Omental fat pad (tissue), 4 donors: ENCODE results near the gene SNAI1. TPM values are rescaled to one million over a fixed set of nuclear protein-coding genes. Genes with fewer than 3 reads are reported as not detected.
A peak's percentile ranks its signal among the peaks of the same experiment; 100 is the strongest.

Experiments used
- ATAC-seq: fragments of 150-250 bp; one replicate; pipeline ENCODE4 v1.9.1; 2016; ENCODE audit warnings: mild to moderate bottlenecking, moderate library complexity; ENCODE audit not compliant: low FRiP score
- DNase-seq: peaks from one replicate; pipeline ENCODE4 v3.0.0-alpha.2; 2019; ENCODE audit warnings: low spot score
- CTCF ChIP-seq, 3 donors: fragments of 450-650 bp; IDR thresholded peaks; one replicate each; pipeline ENCODE4 v1.5.1; 2016 to 2017; ENCODE audit warnings: antibody characterized with exemption in 3 of 3, mild to moderate bottlenecking in 3 of 3, moderate library complexity in 2 of 3
- small RNA-seq: library from RNA; depleted of rRNA; stranded (forward); fragments of <200 nt; gene quantifications from one replicate; pipeline ENCODE3, GENCODE V24; 2016
- total RNA-seq, 4 donors: library from RNA; depleted of rRNA; stranded (reverse); fragments of >200 nt; gene quantifications; one replicate each; pipeline ENCODE4 v1.1.0, GENCODE V29; 2016

SNAI1 gene
- total RNA-seq, 4 donors from 2014 or later: 3.3 to 23.8 (median 8.7) TPM

- TF ChIP-seq CTCF (IDR thresholded peaks at IDR 0.05): no peak
- DNase-seq (no peak), ATAC-seq (peak; percentile 51)
Observed at GRCh38 chr20:50034567-50035180, 51.9 kb downstream of the SNAI1 start.

- DNase-seq (no peak), ATAC-seq (no peak)
- TF ChIP-seq CTCF (IDR thresholded peaks at IDR 0.05): no peak
Observed at GRCh38 chr20:50036703-50037102, 53.9 kb downstream of the SNAI1 start.

GRCh38 chr20:50037123-50037522 is 54.3 kb downstream of the SNAI1 start:
- no peak for ATAC-seq
- TF ChIP-seq CTCF (IDR thresholded peaks at IDR 0.05): no peak
- DNase-seq: no peak

GRCh38 chr20:50037575-50037974 is 54.8 kb downstream of the SNAI1 start:
- ATAC-seq (no peak), DNase-seq (no peak)
- TF ChIP-seq CTCF (IDR thresholded peaks at IDR 0.05): no peak

- ATAC-seq (no peak), DNase-seq (no peak)
- TF ChIP-seq CTCF (IDR thresholded peaks at IDR 0.05): no peak
Observed at GRCh38 chr20:50038169-50038568, 55.4 kb downstream of the SNAI1 start.

Small RNAs within 50 kb of the gene (small RNA-seq; reads per million reads assigned to genes)
- gene RF00017: not detected
- not detected for gene RNU6-147P

Other genes with a start within 250 kb of the SNAI1 start
- 10 to 100 TPM in 3 of 4 donors, 1 to 10 TPM in 1; 8.0 to 13.3 (median 10.7) TPM for gene SLC9A8, start 170.2 kb upstream of the SNAI1 start, total RNA-seq
- 1 to 10 TPM; 3.3 to 6.4 (median 3.6) TPM for gene SPATA2, start 67.5 kb upstream of the SNAI1 start, total RNA-seq
- gene RNF114, start 46.6 kb upstream of the SNAI1 start, total RNA-seq: 100 to 1,000 TPM; 133 to 163 (median 146) TPM
- 100 to 1,000 TPM in 1 of 4 donors, 10 to 100 TPM in 3; 63.2 to 100 (median 72.6) TPM for gene UBE2V1, start 130.2 kb downstream of the SNAI1 start, total RNA-seq
- 10 to 100 TPM; 20.8 to 61.5 (median 29.0) TPM for gene PEDS1, start 170.7 kb downstream of the SNAI1 start, total RNA-seq
- gene CEBPB, start 207.8 kb downstream of the SNAI1 start, total RNA-seq: 100 to 1,000 TPM; 158 to 345 (median 227) TPM